Left ventricle myocardium inferior (tissue), 1 donor: ENCODE results near the gene SLC25A25. TPM values are rescaled to one million over a fixed set of nuclear protein-coding genes. Genes with fewer than 3 reads are reported as not detected.

Experiments used
- DNase-seq: peaks from one replicate; pipeline ENCODE4 v3.0.0-alpha.2; 2020
- H3K27ac ChIP-seq: fragments of 200-600 bp; replicated peaks from 2 replicates; pipeline ENCODE4 v1.8.0; 2021
- H3K27me3 ChIP-seq: fragments of 200-600 bp; 2 replicates; pipeline ENCODE4 v1.8.0; 2021; ENCODE audit warnings: low read depth
- H3K36me3 ChIP-seq: fragments of 200-600 bp; 2 replicates; pipeline ENCODE4 v1.8.0; 2021
- H3K4me1 ChIP-seq: fragments of 200-600 bp; 2 replicates; pipeline ENCODE4 v1.8.0; 2021
- H3K4me3 ChIP-seq: fragments of 200-600 bp; 2 replicates; pipeline ENCODE4 v1.8.0; 2021; ENCODE audit warnings: mild to moderate bottlenecking, moderate library complexity
- H3K9me3 ChIP-seq: fragments of 200-600 bp; replicated peaks from 2 replicates; pipeline ENCODE4 v1.8.0; 2021
- intact Hi-C: fragments of 100-400 bp; cut with micrococcal nuclease; formaldehyde crosslinking; loops from one replicate; pipeline ENCODE4 v1.11.0; 2022
- total RNA-seq: library from RNA; stranded (reverse); fragmentation: NEBNext Ultra II Directional; extraction: Animal tissue kit (Norgen Biotek cat#: 25700); gene quantifications from one replicate; pipeline ENCODE4 v1.2.1, GENCODE V29; 2021
- TF ChIP-seq, protein P1 (sequence below): fragments of 200-600 bp; IDR thresholded peaks from 2 replicates; pipeline ENCODE4 v1.8.0; 2021; ENCODE audit warnings: antibody characterized with exemption, mild to moderate bottlenecking, borderline replicate concordance
- donor health status: DM: no; HTN: yes; CAD: no; lungs with severe emphysema.

Gene SLC25A25
- total RNA-seq, 1 donor from 2014 or later, result 5.4 TPM

DNA sequence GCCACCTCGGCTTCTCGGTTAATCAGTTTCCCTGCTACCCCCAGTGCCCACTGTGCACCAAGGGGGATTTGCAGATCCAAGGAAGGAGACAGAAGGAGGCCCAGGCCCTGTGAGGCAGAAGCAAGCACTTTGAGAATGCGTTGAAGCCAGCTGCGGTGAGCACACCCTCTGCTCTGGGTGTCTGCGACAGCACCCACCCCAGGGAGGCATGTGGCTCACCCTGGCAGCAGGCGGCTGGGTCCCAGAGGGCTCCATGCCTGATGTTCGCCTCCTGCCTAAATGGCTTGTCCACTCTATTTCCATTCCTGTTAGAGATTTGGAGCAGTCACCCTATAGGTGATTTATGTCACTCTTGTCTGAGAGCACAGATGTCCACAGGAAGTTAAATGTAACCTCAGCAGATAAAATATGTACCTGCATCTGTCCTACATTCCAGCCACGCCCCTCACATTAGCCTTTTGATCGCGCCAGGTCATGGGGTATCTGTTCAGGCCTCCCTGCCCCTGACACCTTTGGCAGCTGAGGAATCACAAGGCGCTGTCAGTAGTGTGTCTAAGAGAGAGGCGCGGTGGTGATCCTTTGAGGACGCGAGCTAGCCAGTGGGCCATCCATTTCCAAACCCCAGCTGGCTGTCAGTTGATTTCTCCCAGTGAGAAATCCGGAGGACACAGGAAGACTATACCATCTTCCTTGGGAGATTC, 31.3 kb downstream of the SLC25A25 start:
- Histone ChIP-seq H3K9me3 (no peaks in the 10 kb centered on the region), H3K4me3 (peak overlapping the region; percentile 69), H3K27me3 (no peaks in the 10 kb centered on the region), H3K4me1 (peaks cover 92% of the 10 kb centered on the region), H3K27ac (peak overlapping the region; percentile 96), H3K36me3 (peaks cover 35% of the 10 kb centered on the region)
- TF ChIP-seq, protein P1, sequence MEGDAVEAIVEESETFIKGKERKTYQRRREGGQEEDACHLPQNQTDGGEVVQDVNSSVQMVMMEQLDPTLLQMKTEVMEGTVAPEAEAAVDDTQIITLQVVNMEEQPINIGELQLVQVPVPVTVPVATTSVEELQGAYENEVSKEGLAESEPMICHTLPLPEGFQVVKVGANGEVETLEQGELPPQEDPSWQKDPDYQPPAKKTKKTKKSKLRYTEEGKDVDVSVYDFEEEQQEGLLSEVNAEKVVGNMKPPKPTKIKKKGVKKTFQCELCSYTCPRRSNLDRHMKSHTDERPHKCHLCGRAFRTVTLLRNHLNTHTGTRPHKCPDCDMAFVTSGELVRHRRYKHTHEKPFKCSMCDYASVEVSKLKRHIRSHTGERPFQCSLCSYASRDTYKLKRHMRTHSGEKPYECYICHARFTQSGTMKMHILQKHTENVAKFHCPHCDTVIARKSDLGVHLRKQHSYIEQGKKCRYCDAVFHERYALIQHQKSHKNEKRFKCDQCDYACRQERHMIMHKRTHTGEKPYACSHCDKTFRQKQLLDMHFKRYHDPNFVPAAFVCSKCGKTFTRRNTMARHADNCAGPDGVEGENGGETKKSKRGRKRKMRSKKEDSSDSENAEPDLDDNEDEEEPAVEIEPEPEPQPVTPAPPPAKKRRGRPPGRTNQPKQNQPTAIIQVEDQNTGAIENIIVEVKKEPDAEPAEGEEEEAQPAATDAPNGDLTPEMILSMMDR, result no peak
- intact Hi-C loops, result no loop called here
- no peak for DNase-seq

DNA sequence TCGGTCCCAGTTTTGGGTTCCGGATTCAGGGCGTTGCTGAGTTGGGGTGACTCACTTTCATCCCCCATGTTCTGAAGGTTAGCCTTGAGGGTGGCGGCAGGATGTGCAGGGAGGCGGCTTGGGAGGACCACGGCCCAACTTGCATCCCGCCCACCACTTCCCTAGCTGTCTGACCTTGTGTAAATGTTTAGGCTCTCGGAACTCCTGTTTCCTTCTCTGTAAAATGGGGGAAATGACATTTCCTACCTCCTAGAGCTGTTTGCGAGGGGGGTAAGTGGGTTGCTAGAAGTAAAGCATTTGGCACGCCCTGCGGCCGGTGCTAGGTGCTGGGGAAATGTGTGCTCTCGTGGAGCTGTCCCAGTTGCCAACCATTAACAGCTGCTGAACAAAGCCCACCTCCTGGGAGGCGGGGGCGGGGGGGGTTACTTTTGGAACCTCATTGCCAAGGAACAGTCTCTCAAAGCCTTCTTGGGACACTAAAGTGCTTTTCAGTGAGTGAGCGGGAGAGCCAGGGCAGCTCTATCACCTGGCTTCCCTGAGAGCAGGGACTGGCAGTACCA, 32.0 kb downstream of the SLC25A25 start:
- peaks cover 39% of the 10 kb centered on the region for H3K36me3 ChIP-seq
- H3K27ac ChIP-seq, result peak overlapping the region; percentile 96
- no peaks in the 10 kb centered on the region for H3K9me3 ChIP-seq
- TF ChIP-seq, protein P1, result no peak
- DNase-seq, result no peak
- intact Hi-C loops, result no loop called here
- H3K4me3 ChIP-seq, result peak overlapping the region; percentile 69
- peaks cover 85% of the 10 kb centered on the region for H3K4me1 ChIP-seq
- no peaks in the 10 kb centered on the region for H3K27me3 ChIP-seq

DNA sequence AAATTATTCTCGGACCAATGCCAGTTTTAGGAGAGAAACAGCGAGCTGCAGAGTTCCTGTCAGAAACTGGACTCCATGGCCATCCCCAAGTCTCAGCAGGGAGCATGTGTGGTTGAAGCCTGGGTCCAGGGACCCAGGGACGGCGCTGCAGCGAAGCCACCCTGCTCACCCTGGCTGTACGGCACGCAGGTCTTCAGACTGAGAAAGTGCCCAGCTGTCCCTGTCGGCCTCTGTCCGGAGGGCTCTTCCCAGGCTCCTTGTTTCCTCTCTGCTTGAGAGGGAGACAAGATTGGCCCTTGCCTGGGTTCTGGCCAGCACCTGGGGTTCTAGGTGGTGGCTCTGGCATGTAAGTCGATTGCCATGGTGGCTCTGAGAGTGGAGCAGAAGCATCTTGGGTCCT, 32.5 kb downstream of the SLC25A25 start:
- intact Hi-C loops, result no loop called here
- TF ChIP-seq, protein P1, result no peak
- H3K36me3 ChIP-seq, result peaks cover 44% of the 10 kb centered on the region
- H3K27me3 ChIP-seq, result no peaks in the 10 kb centered on the region
- H3K9me3 ChIP-seq, result no peaks in the 10 kb centered on the region
- H3K4me3 ChIP-seq, result peak overlapping the region; percentile 69
- peak overlapping the region; percentile 96 for H3K27ac ChIP-seq
- peaks cover 80% of the 10 kb centered on the region for H3K4me1 ChIP-seq
- DNase-seq, result no peak

DNA sequence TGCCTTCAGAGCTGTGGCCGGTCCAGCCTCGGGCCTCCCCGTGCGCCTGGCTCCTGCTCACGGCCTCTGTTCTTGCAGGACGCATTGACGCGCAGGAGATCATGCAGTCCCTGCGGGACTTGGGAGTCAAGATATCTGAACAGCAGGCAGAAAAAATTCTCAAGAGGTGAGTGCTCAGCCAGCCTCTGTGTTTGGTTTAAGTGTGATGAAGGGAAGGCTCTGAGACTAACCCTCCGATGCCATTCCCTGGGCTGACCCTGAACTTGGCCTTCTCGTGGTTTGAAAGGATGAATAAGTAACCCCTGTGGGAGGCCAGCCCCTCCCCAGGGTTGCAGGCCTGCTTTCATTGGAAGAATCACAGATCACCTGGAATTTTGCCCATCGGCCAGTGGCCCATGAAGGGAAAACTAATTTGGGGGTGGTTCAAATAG, 33.2 kb downstream of the SLC25A25 start:
- no peak for DNase-seq
- peak overlapping the region; percentile 96 for H3K27ac ChIP-seq
- H3K4me3 ChIP-seq, result peak overlapping the region; percentile 2
- no peaks in the 10 kb centered on the region for H3K9me3 ChIP-seq
- intact Hi-C loops, result no loop called here
- TF ChIP-seq, protein P1, result no peak
- peaks cover 73% of the 10 kb centered on the region for H3K4me1 ChIP-seq
- H3K27me3 ChIP-seq, result no peaks in the 10 kb centered on the region
- peaks cover 51% of the 10 kb centered on the region for H3K36me3 ChIP-seq

DNA sequence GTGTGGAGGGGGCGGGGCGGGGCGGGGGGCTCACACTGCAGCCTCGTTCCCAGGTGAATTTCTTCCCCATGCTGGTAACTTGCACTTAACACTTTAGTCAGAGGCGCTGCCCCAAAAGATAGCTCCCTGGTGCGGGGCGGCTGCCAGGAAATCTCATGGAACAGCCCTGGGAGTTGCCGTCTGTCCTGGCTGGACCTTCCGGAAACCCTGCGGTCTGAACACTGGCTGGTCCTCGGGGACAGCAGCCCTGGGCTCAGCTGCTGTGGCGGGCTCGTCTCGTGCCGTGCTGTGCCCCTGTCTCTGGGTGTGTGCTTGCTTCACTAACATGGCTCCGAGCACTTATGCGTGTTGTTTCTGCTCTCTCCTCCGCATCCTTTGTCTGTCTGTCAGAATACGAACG, 33.7 kb downstream of the SLC25A25 start:
- intact Hi-C loops, result no loop called here
- H3K4me3 ChIP-seq, result peak overlapping the region; percentile 13
- no peaks in the 10 kb centered on the region for H3K9me3 ChIP-seq
- peak overlapping the region; percentile 96 for H3K27ac ChIP-seq
- H3K36me3 ChIP-seq, result peaks cover 55% of the 10 kb centered on the region
- TF ChIP-seq, protein P1, result no peak
- DNase-seq, result peak; percentile 56
- no peaks in the 10 kb centered on the region for H3K27me3 ChIP-seq
- H3K4me1 ChIP-seq, result peaks cover 69% of the 10 kb centered on the region
